ENCODE data around the gene SAFB. TPM values are rescaled to one million over a fixed set of nuclear protein-coding genes. Genes with fewer than 3 reads are reported as not detected.

Gene SAFB
- total RNA-seq, 2 donors from 2014 or later = 49.8 to 244 TPM

DNA sequence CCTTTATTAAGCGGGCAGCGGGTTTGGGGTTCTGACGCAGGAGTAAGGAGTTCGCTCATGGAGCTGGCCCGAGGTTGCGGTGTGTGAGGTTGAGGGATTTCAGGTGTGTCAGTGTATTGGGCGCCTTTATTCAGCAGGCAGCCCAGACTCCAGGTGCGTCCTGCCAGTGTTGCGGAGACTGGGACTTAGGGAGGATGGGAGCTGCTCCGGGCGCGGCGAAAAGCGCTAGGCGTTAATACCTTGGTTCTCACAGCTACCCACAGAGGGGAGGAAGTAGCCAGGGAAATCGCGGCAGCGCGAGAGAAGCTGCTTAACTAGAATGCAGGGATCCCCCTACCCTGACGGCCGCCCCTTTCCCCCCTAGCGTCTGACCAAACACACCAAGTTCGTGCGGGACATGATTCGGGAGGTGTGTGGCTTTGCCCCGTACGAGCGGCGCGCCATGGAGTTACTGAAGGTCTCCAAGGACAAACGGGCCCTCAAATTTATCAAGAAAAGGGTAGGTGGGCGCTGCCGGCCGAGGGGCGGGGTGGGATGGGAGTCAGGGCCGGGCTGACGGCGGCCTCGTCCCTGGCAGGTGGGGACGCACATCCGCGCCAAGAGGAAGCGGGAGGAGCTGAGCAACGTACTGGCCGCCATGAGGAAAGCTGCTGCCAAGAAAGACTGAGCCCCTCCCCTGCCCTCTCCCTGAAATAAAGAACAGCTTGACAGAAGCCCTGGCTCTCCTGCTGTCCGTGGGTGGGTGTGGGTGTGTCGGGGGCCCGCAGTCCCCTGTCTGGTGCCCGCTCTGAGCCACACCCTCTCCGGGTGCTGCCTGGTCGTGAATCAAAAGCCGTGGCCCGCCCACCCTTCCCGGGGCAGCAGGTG is 68.3 kb downstream of the SAFB start:
- intact Hi-C loops (cut with DNase I) = no loop called here
- peak; percentile 63 to 74 (median 70) for DNase-seq

DNA sequence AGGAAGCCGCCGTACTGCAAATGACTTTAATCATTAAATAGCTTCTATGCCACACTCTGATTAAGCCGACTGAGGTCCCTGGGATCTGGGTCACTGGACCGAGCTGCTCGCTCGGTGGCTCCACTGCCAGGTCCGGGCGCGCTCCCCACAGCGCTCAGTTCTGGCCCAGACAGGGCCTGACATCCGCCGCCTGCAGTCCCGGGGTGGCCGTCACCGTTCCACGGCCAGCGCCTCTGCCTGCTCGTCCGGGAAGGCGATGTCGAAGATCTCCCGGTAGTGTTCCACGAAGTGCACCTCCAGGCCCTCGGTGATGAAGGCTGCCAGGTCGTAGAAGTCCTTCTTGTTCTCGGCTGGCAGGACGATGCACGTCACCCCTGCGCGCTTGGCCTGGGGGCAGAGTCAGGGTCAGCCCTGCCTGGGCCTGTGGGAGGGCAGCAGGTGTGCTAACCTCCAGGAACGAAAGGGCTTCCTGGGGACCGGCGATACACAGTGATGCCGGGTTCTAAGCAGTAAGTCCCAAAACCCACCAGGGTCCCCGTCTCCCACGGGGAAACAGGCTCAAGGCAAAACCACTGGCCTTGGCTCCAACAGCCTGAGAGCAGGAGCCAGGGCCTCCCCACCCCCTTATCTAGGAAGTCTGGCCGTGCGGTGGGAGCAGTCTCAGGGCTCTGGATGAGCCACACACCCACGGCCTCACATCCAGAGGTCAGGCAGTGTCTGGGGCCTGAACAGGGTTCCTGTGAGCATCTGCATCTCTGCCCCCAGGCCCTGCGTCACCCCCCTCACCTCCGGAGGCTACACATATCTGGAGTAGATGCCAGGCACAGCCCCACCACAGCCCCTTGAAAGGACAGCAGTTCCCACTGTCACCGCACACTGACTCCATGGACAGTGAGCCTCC is 69.2 kb downstream of the SAFB start:
- intact Hi-C loops (cut with DNase I) = no loop called here
- H3K27me3 ChIP-seq = no peaks in the 10 kb centered on the region
- DNase-seq (no peak), ATAC-seq (no peak)
- peaks cover 0 to 12% of the 10 kb centered on the region in 2 donors for H3K36me3 ChIP-seq (replicated peaks in 1 of 2; ENCODE audit: insufficient read depth in 1 of 2, low read depth in 2 of 2)
- H3K9me3 ChIP-seq = no peaks in the 10 kb centered on the region
- H3K4me3 ChIP-seq = no peak overlapping the region
- TF ChIP-seq POLR2A (IDR thresholded peaks at IDR 0.05) = no peak
- TF ChIP-seq, protein P1, sequence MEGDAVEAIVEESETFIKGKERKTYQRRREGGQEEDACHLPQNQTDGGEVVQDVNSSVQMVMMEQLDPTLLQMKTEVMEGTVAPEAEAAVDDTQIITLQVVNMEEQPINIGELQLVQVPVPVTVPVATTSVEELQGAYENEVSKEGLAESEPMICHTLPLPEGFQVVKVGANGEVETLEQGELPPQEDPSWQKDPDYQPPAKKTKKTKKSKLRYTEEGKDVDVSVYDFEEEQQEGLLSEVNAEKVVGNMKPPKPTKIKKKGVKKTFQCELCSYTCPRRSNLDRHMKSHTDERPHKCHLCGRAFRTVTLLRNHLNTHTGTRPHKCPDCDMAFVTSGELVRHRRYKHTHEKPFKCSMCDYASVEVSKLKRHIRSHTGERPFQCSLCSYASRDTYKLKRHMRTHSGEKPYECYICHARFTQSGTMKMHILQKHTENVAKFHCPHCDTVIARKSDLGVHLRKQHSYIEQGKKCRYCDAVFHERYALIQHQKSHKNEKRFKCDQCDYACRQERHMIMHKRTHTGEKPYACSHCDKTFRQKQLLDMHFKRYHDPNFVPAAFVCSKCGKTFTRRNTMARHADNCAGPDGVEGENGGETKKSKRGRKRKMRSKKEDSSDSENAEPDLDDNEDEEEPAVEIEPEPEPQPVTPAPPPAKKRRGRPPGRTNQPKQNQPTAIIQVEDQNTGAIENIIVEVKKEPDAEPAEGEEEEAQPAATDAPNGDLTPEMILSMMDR (IDR thresholded peaks at IDR 0.05) = no peak
- 45% methylated on average over 42 of the region's 42 CpGs; no CpG with 5 or more reads in 1 of the 2 donors for WGBS, 2 donors
- H3K4me1 ChIP-seq = peaks cover 31% of the 10 kb centered on the region
- peak overlapping the region in 3 of 4 donors; percentile 91 to 94 (median 94) for H3K27ac ChIP-seq

More for the DNA sequence above, 68.3 kb downstream of the SAFB start:
- no peaks in the 10 kb centered on the region for H3K27me3 ChIP-seq
- H3K36me3 ChIP-seq (replicated peaks in 1 of 2; ENCODE audit: insufficient read depth in 1 of 2, low read depth in 2 of 2) = peaks cover 0 to 12% of the 10 kb centered on the region in 2 donors
- H3K4me1 ChIP-seq = peaks cover 39% of the 10 kb centered on the region
- H3K27ac ChIP-seq = peak overlapping the region; percentile 88 to 94 (median 92)
- WGBS, 2 donors = 2 to 3% methylated on average over 15 to 54 of the region's 54 CpGs
- H3K4me3 ChIP-seq = peak overlapping the region; percentile 59 to 100
- no peaks in the 10 kb centered on the region for H3K9me3 ChIP-seq
- TF ChIP-seq, protein P1 (IDR thresholded peaks at IDR 0.05) = no peak
- no peak for TF ChIP-seq POLR2A (IDR thresholded peaks at IDR 0.05)
- ATAC-seq = no peak

DNA sequence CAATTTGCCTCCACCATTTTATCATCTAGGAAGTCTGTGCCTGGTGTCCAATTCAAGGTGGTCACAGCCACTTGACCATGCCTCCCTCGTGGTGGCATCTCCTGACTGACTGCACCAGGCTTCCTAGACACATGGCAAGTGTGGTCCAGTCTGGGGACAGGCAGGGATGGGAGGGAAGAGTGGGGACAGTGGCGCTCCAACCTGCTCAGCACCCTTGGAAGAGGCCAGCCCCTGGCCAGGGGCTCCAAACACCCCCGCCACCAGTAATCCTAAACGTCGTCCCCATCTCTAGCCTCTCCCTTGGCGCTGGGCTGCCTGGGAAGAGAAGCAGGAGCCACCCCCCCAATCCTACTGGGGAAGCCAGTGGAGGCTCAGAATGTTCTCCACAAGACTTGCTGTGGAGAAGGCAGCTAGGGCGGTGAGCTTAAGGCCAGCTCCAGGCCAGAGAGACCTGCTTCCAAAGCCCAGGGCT is 69.9 kb downstream of the SAFB start:
- DNase-seq (no peak), ATAC-seq (no peak)
- H3K27me3 ChIP-seq = no peaks in the 10 kb centered on the region
- peaks cover 0 to 12% of the 10 kb centered on the region in 2 donors for H3K36me3 ChIP-seq (replicated peaks in 1 of 2; ENCODE audit: insufficient read depth in 1 of 2, low read depth in 2 of 2)
- TF ChIP-seq, protein P1 (IDR thresholded peaks at IDR 0.05) = no peak
- TF ChIP-seq POLR2A (IDR thresholded peaks at IDR 0.05) = no peak
- H3K4me1 ChIP-seq = peaks cover 24% of the 10 kb centered on the region
- H3K4me3 ChIP-seq = no peak overlapping the region
- intact Hi-C loops (cut with DNase I) = no loop called here
- 60 to 88% methylated on average over 2 to 7 of the region's 7 CpGs for WGBS, 2 donors
- no peak overlapping the region for H3K27ac ChIP-seq
- no peaks in the 10 kb centered on the region for H3K9me3 ChIP-seq

DNA sequence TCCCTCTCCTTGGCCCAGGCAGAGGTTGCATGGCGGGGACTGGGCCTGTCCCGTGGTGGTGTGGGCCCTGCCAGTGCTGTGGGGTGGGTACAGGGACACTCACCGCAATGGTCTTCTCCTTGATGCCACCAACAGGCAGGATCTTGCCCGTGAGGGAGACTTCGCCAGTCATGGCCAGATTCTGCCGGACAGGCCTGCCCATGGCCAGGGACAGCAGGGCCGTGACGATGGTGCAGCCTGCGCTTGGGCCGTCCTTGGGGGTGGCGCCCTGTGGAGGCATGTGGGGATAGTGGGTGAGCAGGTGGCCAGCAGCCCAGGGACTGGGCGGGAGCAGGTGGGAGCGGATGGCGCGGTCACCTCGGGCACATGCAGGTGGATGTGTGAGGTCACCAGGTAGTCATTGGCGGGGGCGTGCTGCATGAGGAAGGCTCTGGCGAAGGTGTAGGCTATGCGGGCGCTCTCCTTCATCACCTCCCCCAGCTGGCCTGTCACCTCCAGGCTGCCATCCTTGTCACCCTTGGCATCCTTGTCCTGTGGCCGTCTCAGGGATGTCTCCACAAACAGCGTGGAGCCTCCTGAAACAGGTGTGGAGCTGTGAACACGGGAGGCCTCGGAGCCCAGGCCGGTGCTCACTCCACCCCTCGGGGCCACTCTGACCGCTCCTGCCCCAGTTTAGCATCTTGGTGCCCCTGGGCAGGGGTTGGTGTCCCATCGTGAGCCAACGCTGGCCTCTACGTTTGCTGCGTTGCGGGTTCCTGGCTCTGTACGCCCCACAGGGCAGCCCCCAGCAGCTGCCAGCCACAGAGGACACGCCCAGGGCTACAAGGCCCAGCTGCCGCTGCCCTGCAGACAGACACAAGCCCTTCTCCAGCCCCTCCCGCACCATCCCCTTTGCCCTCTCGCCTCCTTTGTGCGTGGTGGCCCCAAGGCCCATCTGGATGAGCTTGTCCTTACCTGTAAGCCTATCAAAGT is 70.6 kb downstream of the SAFB start:
- no peaks in the 10 kb centered on the region for H3K9me3 ChIP-seq
- H3K27ac ChIP-seq = no peak overlapping the region
- no peak overlapping the region for H3K4me3 ChIP-seq
- ATAC-seq (no peak), DNase-seq (peak in 1 of 4 donors; percentile 12)
- peaks cover 4 to 15% of the 10 kb centered on the region in 2 donors for H3K36me3 ChIP-seq (replicated peaks in 1 of 2; ENCODE audit: insufficient read depth in 1 of 2, low read depth in 2 of 2)
- TF ChIP-seq, protein P1 (IDR thresholded peaks at IDR 0.05) = no peak
- no peak for TF ChIP-seq POLR2A (IDR thresholded peaks at IDR 0.05)
- 90 to 94% methylated on average over 17 to 36 of the region's 39 CpGs for WGBS, 2 donors
- intact Hi-C loops (cut with DNase I) = no loop called here
- H3K4me1 ChIP-seq = peaks cover 23% of the 10 kb centered on the region
- H3K27me3 ChIP-seq = no peaks in the 10 kb centered on the region

Measured in body of pancreas (tissue), 4 donors.